PC-9 (cell line): Measurements from ENCODE around the gene AKAP8L.

Source experiments
- EZH2 ChIP-seq: fragments of 200-600 bp; sonication (generic); IDR thresholded peaks from 2 replicates; pipeline ENCODE4 v1.8.0; 2017; ENCODE audit warnings: antibody characterized with exemption, low read depth
- TF ChIP-seq, protein P1 (sequence below): fragments of 200-600 bp; sonication (generic); conservative IDR thresholded peaks from 2 replicates; pipeline ENCODE4 v1.6.1; 2017; ENCODE audit warnings: mixed run types, antibody characterized with exemption, mild to moderate bottlenecking, moderate library complexity

GRCh38 chr19:15397236-15397635 lies 21.6 kb downstream of the AKAP8L start:
- TF ChIP-seq, protein P1, sequence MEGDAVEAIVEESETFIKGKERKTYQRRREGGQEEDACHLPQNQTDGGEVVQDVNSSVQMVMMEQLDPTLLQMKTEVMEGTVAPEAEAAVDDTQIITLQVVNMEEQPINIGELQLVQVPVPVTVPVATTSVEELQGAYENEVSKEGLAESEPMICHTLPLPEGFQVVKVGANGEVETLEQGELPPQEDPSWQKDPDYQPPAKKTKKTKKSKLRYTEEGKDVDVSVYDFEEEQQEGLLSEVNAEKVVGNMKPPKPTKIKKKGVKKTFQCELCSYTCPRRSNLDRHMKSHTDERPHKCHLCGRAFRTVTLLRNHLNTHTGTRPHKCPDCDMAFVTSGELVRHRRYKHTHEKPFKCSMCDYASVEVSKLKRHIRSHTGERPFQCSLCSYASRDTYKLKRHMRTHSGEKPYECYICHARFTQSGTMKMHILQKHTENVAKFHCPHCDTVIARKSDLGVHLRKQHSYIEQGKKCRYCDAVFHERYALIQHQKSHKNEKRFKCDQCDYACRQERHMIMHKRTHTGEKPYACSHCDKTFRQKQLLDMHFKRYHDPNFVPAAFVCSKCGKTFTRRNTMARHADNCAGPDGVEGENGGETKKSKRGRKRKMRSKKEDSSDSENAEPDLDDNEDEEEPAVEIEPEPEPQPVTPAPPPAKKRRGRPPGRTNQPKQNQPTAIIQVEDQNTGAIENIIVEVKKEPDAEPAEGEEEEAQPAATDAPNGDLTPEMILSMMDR, result no peak
- no peak for TF ChIP-seq EZH2
